Measurements from ENCODE around the gene TNFSF18.

The TNFSF18 gene

DNA sequence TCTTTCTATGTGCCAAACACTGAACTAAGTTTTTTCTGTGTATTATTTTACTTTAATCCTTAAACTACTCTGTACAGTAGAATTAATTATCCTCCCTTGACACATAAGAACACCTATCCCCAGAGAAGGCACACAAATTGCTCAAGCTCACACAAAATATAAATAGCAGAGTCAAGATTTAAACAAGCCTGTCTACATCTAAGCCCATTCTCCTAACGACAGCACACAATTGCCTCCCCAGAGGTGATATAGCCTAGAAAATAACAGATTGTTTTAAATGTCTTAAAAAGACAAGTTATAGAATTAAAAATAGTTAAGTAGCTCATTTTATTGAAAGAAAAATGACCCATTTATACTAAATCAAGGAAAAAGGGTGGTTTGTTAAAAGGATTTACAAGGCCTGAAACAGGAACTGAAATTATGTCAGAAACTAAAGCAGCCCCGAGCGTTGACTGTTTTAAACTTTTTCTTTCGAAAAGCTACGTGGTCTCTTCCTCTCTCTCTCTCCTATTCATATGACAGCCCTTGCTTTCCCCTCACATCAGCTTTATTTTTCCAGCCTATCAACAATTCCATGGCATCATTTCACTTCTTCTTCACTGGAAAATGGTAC is 30.5 kb downstream of the TNFSF18 start:
- Histone ChIP-seq H3K36me3 (no peaks in the 10 kb centered on the region), H3K27ac (no peak overlapping the region), H3K9me3 (no peaks in the 10 kb centered on the region), H3K4me1 (ENCODE audit: control insufficient read depth in 1 of 2, insufficient read depth in 1 of 2, low read depth in 1 of 2, low read length in 1 of 2) (no peaks in the 10 kb centered on the region), H3K4me3 (ENCODE audit: low read depth in 1 of 2, low read length in 1 of 2) (no peak overlapping the region), H3K27me3 (no peaks in the 10 kb centered on the region)
- TF ChIP-seq, protein P1, sequence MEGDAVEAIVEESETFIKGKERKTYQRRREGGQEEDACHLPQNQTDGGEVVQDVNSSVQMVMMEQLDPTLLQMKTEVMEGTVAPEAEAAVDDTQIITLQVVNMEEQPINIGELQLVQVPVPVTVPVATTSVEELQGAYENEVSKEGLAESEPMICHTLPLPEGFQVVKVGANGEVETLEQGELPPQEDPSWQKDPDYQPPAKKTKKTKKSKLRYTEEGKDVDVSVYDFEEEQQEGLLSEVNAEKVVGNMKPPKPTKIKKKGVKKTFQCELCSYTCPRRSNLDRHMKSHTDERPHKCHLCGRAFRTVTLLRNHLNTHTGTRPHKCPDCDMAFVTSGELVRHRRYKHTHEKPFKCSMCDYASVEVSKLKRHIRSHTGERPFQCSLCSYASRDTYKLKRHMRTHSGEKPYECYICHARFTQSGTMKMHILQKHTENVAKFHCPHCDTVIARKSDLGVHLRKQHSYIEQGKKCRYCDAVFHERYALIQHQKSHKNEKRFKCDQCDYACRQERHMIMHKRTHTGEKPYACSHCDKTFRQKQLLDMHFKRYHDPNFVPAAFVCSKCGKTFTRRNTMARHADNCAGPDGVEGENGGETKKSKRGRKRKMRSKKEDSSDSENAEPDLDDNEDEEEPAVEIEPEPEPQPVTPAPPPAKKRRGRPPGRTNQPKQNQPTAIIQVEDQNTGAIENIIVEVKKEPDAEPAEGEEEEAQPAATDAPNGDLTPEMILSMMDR (IDR thresholded peaks at IDR 0.05): no peak

GRCh38 chr1:173017792-173018191 is 32.9 kb downstream of the TNFSF18 start:
- no peak overlapping the region for H3K27ac ChIP-seq
- TF ChIP-seq, protein P1 (IDR thresholded peaks at IDR 0.05): no peak
- H3K9me3 ChIP-seq: no peaks in the 10 kb centered on the region
- H3K27me3 ChIP-seq: no peaks in the 10 kb centered on the region
- H3K4me1 ChIP-seq (ENCODE audit: control insufficient read depth in 1 of 2, insufficient read depth in 1 of 2, low read depth in 1 of 2, low read length in 1 of 2): no peaks in the 10 kb centered on the region
- H3K4me3 ChIP-seq (ENCODE audit: low read depth in 1 of 2, low read length in 1 of 2): no peak overlapping the region
- no peaks in the 10 kb centered on the region for H3K36me3 ChIP-seq

GRCh38 chr1:173016419-173016818 is 34.3 kb downstream of the TNFSF18 start:
- H3K9me3 ChIP-seq: no peaks in the 10 kb centered on the region
- H3K36me3 ChIP-seq: no peaks in the 10 kb centered on the region
- no peak overlapping the region for H3K27ac ChIP-seq
- H3K4me1 ChIP-seq (ENCODE audit: control insufficient read depth in 1 of 2, insufficient read depth in 1 of 2, low read depth in 1 of 2, low read length in 1 of 2): no peaks in the 10 kb centered on the region
- no peaks in the 10 kb centered on the region for H3K27me3 ChIP-seq
- TF ChIP-seq, protein P1 (IDR thresholded peaks at IDR 0.05): no peak
- H3K4me3 ChIP-seq (ENCODE audit: low read depth in 1 of 2, low read length in 1 of 2): no peak overlapping the region

DNA sequence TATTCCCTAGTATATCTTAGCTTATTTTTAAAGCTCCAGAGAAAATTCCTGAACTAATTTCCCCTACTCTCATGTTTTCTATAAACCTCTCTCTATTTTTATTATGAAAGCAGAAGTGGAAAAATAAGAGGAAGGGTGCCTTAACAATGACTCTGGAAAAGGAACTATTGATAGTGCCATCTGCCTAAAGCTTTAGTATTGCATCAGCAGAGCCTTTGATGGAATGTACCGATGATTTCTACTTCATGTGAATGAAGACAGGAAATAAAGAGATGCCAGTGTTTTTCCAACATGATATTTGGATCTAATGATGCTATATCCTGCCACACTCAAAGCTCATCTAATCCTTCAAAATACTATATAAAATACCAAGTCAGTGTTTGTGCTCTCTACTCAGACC is 35.1 kb downstream of the TNFSF18 start:
- no peak overlapping the region for H3K4me3 ChIP-seq (ENCODE audit: low read depth in 1 of 2, low read length in 1 of 2)
- H3K27ac ChIP-seq: no peak overlapping the region
- no peaks in the 10 kb centered on the region for H3K27me3 ChIP-seq
- no peaks in the 10 kb centered on the region for H3K9me3 ChIP-seq
- TF ChIP-seq, protein P1 (IDR thresholded peaks at IDR 0.05): no peak
- no peaks in the 10 kb centered on the region for H3K36me3 ChIP-seq
- H3K4me1 ChIP-seq (ENCODE audit: control insufficient read depth in 1 of 2, insufficient read depth in 1 of 2, low read depth in 1 of 2, low read length in 1 of 2): no peaks in the 10 kb centered on the region

GRCh38 chr1:173014160-173014559 is 36.6 kb downstream of the TNFSF18 start:
- no peaks in the 10 kb centered on the region for H3K27me3 ChIP-seq
- H3K9me3 ChIP-seq: no peaks in the 10 kb centered on the region
- H3K27ac ChIP-seq: no peak overlapping the region
- TF ChIP-seq, protein P1 (IDR thresholded peaks at IDR 0.05): no peak
- no peaks in the 10 kb centered on the region for H3K36me3 ChIP-seq
- H3K4me1 ChIP-seq (ENCODE audit: control insufficient read depth in 1 of 2, insufficient read depth in 1 of 2, low read depth in 1 of 2, low read length in 1 of 2): no peaks in the 10 kb centered on the region
- H3K4me3 ChIP-seq (ENCODE audit: low read depth in 1 of 2, low read length in 1 of 2): no peak overlapping the region
